ENCODE data around the gene SLC1A7.

DNA sequence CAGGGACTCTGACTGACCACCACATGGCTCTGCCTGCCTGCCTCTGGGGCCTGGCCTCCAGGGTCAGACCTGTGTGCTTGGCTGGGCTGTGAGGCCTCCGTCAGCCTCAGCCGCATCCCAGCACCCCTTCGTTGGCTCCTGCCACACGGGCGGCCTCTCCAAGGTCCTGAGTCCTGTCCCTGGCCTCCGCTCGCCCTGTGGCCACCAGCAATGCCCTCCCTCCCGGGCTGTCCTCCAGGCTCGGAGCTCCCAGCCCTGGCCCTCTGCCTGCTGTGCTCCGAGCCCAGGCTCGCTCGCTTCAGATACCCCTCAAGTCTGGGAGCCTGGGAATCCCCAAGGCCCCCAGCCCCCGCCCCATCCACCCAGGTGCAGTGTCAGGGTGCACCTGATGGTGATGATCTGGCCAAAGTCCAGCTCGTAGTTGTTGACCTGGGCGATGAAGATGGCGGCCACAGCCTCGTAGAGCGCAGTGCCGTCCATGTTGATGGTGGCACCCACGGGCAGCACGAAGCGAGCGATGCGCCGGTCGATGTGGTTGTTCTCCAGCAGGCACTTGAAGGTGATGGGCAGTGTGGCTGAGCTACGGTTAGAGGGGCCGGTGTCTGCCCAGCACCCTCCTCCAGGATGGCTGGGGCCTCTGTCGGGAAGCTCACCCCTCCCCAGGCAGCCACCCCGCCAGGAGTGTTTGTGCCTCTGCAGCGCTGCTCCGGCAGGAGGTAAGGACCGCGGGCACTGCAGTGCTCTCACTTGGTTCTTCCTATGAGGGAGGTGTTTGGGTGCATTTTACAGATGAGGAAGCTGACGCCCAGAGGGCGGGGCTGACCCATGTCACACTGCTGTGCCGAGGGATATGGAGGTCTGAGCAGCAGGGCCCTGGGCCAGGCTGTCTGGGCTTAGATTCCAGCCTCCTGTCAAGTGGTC is 52.0 kb downstream of the SLC1A7 start:
- no peak for TF ChIP-seq CTCF (IDR thresholded peaks at IDR 0.05)
- TF ChIP-seq POLR2A (IDR thresholded peaks at IDR 0.05) = no peak
